H1 (cell line): ENCODE measurements around the gene SERPINB1. TPM values are rescaled to one million over a fixed set of nuclear protein-coding genes. Genes with fewer than 3 reads are reported as not detected.

ENCODE experiments used
- CTCF ChIA-PET: fragments of 300-600 bp; sonication (Branson Sonifier 250); formaldehyde crosslinking; loops from one replicate; lab custom pipeline; 2021; ENCODE audit not compliant: partially characterized antibody; lab: Charles Lee
- POLR2A ChIA-PET: fragments of 300-600 bp; sonication (Branson Sonifier 250); formaldehyde crosslinking; loops from one replicate; lab custom pipeline; 2021; ENCODE audit warnings: inconsistent platforms; ENCODE audit not compliant: partially characterized antibody; lab: Charles Lee
- DNase-seq, 2 experiments: peaks; one replicate each; pipeline versions ENCODE4 v3.0.0 to v3.0.0-alpha.2; 2010 to 2022; ENCODE audit warnings: low spot score in 2 of 2, low read depth in 1 of 2, mixed read lengths in 1 of 2
- FAIRE-seq: peaks from 2 replicates; lab custom pipeline; 2011; peaks lifted over from hg19 to GRCh38; lab: Jason Lieb, UNC
- H2AFZ ChIP-seq: 2 replicates; pipeline ENCODE4 v1.8.1; 2012; ENCODE audit warnings: low read length, inconsistent platforms
- H2AK5ac ChIP-seq: 2 replicates; pipeline ENCODE4 v1.6.1; 2013; ENCODE audit warnings: low read depth, low read length
- H2BK120ac ChIP-seq: replicated peaks from 2 replicates; pipeline ENCODE3; 2013; ENCODE audit warnings: low read depth, low read length, inconsistent platforms
- H2BK12ac ChIP-seq: 2 replicates; pipeline ENCODE4 v1.6.1; 2013; ENCODE audit warnings: low read depth, low read length
- H2BK15ac ChIP-seq: 2 replicates; pipeline ENCODE4 v1.6.1; 2013; ENCODE audit warnings: low read length
- H2BK20ac ChIP-seq: 2 replicates; pipeline ENCODE4 v1.6.1; 2013; ENCODE audit warnings: low read length
- H2BK5ac ChIP-seq: 2 replicates; pipeline ENCODE4 v1.6.1; 2013; ENCODE audit warnings: low read depth, low read length
- H3K14ac ChIP-seq: 2 replicates; pipeline ENCODE4 v1.6.1; 2013; ENCODE audit warnings: inconsistent platforms; ENCODE audit not compliant: insufficient read length
- H3K18ac ChIP-seq: 2 replicates; pipeline ENCODE4 v1.6.1; 2013; ENCODE audit warnings: low read length; ENCODE audit errors: extremely low read depth
- H3K23ac ChIP-seq: 2 replicates; pipeline ENCODE4 v1.6.1; 2013; ENCODE audit warnings: inconsistent platforms; ENCODE audit not compliant: insufficient read length
- H3K23me2 ChIP-seq: 2 replicates; pipeline ENCODE4 v1.6.1; 2013; ENCODE audit warnings: low read depth, low read length
- H3K27ac ChIP-seq: 2 replicates; pipeline ENCODE4 v1.6.1; 2011; ENCODE audit warnings: low read depth, low read length, inconsistent platforms
- H3K27me3 ChIP-seq, 4 experiments: replicated peaks in 1 of 4; 1 replicate in 1 of 4; 2 replicates in 3 of 4; pipeline versions ENCODE4 v1.6.1 to v1.8.1; 2011 to 2013; ENCODE audit warnings: low read length in 3 of 4, mild to moderate bottlenecking in 3 of 4, inconsistent platforms in 2 of 4, mixed read lengths in 2 of 4, moderate library complexity in 1 of 4; ENCODE audit not compliant: control insufficient read depth in 3 of 4, insufficient read depth in 3 of 4; ENCODE audit errors: extremely low read depth in 1 of 4
- H3K36me3 ChIP-seq, 4 experiments: 2 replicates each; pipeline versions ENCODE4 v1.6.1 to v1.8.1; 2011 to 2013; ENCODE audit warnings: mild to moderate bottlenecking in 4 of 4, low read length in 3 of 4, moderate library complexity in 2 of 4, control low read depth in 1 of 4, inconsistent platforms in 1 of 4; ENCODE audit not compliant: insufficient read depth in 4 of 4, control insufficient read depth in 2 of 4
- H3K4ac ChIP-seq: replicated peaks from 2 replicates; pipeline ENCODE3; 2013; ENCODE audit warnings: low read length, low read depth, mixed read lengths, inconsistent platforms; ENCODE audit not compliant: insufficient read length
- H3K4me1 ChIP-seq, 4 experiments: replicated peaks in 1 of 4; 1 replicate in 1 of 4; 2 replicates in 3 of 4; pipeline versions ENCODE4 v1.6.1 to v1.8.1; 2011 to 2013; ENCODE audit warnings: low read length in 3 of 4, inconsistent platforms in 2 of 4, mixed read lengths in 1 of 4; ENCODE audit not compliant: insufficient read depth in 4 of 4, control insufficient read depth in 3 of 4
- H3K4me2 ChIP-seq, 2 experiments: 2 replicates each; pipeline versions ENCODE4 v1.6.1 to v1.8.1; 2011 to 2013; ENCODE audit warnings: low read depth in 2 of 2, low read length in 2 of 2, control low read depth in 1 of 2, inconsistent platforms in 1 of 2, mild to moderate bottlenecking in 1 of 2; ENCODE audit not compliant: insufficient read depth in 1 of 2
- H3K4me3 ChIP-seq, 4 experiments: fragments of 200-600, 300-600 bp in 1 of 4; sonication (generic), shearing (Covaris generic), sonication (Bioruptor Twin) in 1 of 4; 2 replicates each; pipeline versions ENCODE4 v1.5.1 to v1.8.1; 2011 to 2016; ENCODE audit warnings: low read length in 4 of 4, low read depth in 3 of 4, control low read depth in 2 of 4, inconsistent platforms in 2 of 4, mild to moderate bottlenecking in 2 of 4, mixed read lengths in 1 of 4, moderate library complexity in 1 of 4; ENCODE audit not compliant: insufficient read depth in 2 of 4; ENCODE audit errors: extremely low read depth in 1 of 4
- H3K56ac ChIP-seq: replicated peaks from 2 replicates; pipeline ENCODE3; 2013; ENCODE audit warnings: low read depth, mild to moderate bottlenecking, mixed read lengths, low read length, inconsistent platforms; ENCODE audit not compliant: insufficient read length
- H3K79me1 ChIP-seq: 2 replicates; pipeline ENCODE4 v1.6.1; 2013; ENCODE audit warnings: low read depth, low read length, control low read depth
- H3K79me2 ChIP-seq, 2 experiments: 2 replicates each; pipeline versions ENCODE4 v1.6.1 to v1.8.1; 2012 to 2013; ENCODE audit warnings: low read length in 2 of 2, mild to moderate bottlenecking in 2 of 2, inconsistent platforms in 1 of 2; ENCODE audit not compliant: insufficient read depth in 2 of 2, control insufficient read depth in 1 of 2
- H3K9ac ChIP-seq, 4 experiments: replicated peaks in 1 of 4; 1 replicate in 1 of 4; 2 replicates in 3 of 4; pipeline versions ENCODE4 v1.6.1 to v1.8.1; 2011 to 2013; ENCODE audit warnings: low read depth in 3 of 4, low read length in 3 of 4, control low read depth in 2 of 4, mild to moderate bottlenecking in 2 of 4, moderate library complexity in 2 of 4, inconsistent platforms in 1 of 4; ENCODE audit errors: extremely low read depth in 1 of 4
- H3K9me3 ChIP-seq, 2 experiments: 2 replicates each; pipeline versions ENCODE4 v1.6.1 to v1.8.1; 2012 to 2013; ENCODE audit warnings: mild to moderate bottlenecking in 2 of 2, moderate library complexity in 2 of 2, control low read depth in 1 of 2, inconsistent platforms in 1 of 2, low read depth in 1 of 2, low read length in 1 of 2, mixed read lengths in 1 of 2; ENCODE audit not compliant: insufficient read depth in 2 of 2
- H4K20me1 ChIP-seq, 2 experiments: replicated peaks in 1 of 2; 2 replicates each; pipeline versions ENCODE3 to v1.8.1; 2011 to 2013; ENCODE audit warnings: inconsistent platforms in 2 of 2, low read length in 2 of 2, mild to moderate bottlenecking in 1 of 2; ENCODE audit not compliant: insufficient read depth in 2 of 2, control insufficient read depth in 1 of 2
- H4K5ac ChIP-seq: 2 replicates; pipeline ENCODE4 v1.6.1; 2013; ENCODE audit warnings: low read length, low read depth, mixed read lengths, inconsistent platforms; ENCODE audit not compliant: insufficient read length
- H4K8ac ChIP-seq: 2 replicates; pipeline ENCODE4 v1.8.0; 2013; ENCODE audit warnings: mild to moderate bottlenecking, moderate library complexity, low read length, inconsistent platforms; ENCODE audit not compliant: insufficient read depth; ENCODE audit errors: extremely low read depth
- H4K91ac ChIP-seq: replicated peaks from 2 replicates; pipeline ENCODE3; 2013; ENCODE audit warnings: low read length, mixed read lengths, inconsistent platforms; ENCODE audit not compliant: insufficient read length
- BACH1 ChIP-seq: IDR thresholded peaks from 2 replicates; pipeline ENCODE4 v1.6.1; 2012; ENCODE audit warnings: low read length, improper control_type of control experiment
- CBX5 ChIP-seq: fragments of 300-800, 300-1000 bp; sonication (generic); IDR thresholded peaks from 2 replicates; pipeline ENCODE4 v1.7.1; 2016; ENCODE audit warnings: antibody characterized with exemption, low read length, low read depth
- EP300 ChIP-seq, 2 experiments: IDR thresholded peaks; 1 replicate in 1 of 2; 2 replicates in 1 of 2; pipeline ENCODE4 v1.6.1; 2011 to 2012; ENCODE audit warnings: low read depth in 2 of 2, low read length in 2 of 2, mild to moderate bottlenecking in 2 of 2, borderline replicate concordance in 1 of 2, inconsistent platforms in 1 of 2, moderate library complexity in 1 of 2
- FOSL1 ChIP-seq: IDR thresholded peaks from 2 replicates; pipeline ENCODE4 v1.6.1; 2011; ENCODE audit warnings: mild to moderate bottlenecking, low read depth, low read length, moderate library complexity; ENCODE audit not compliant: insufficient read depth
- POU5F1 ChIP-seq: IDR thresholded peaks from 2 replicates; pipeline ENCODE4 v1.6.1; 2011; ENCODE audit warnings: low read depth, mild to moderate bottlenecking, low read length, moderate library complexity
- TBP ChIP-seq: IDR thresholded peaks from 2 replicates; pipeline ENCODE4 v1.6.1; 2011; ENCODE audit warnings: low read depth, low read length, improper control_type of control experiment
- WGBS, 2 experiments: shearing (Covaris generic) in 1 of 2; methylation state at CpG; one replicate each; pipeline versions ENCODE4 v1.1.6 to v1.1.7; 2013 to 2015; ENCODE audit warnings: low lambda C conversion rate in 2 of 2, mixed read lengths in 2 of 2, inconsistent platforms in 1 of 2, low coverage in 1 of 2, missing lambda C conversion rate in 1 of 2; ENCODE audit not compliant: insufficient replicate concordance in 2 of 2, insufficient coverage in 1 of 2, insufficient read length in 1 of 2; ENCODE audit errors: extremely low coverage in 1 of 2, missing lambda C conversion rate in 1 of 2; 5-methylcytosine and 5-hydroxymethylcytosine counted together
- polyA plus RNA-seq, 7 experiments: library from polyadenylated mRNA; depleted of rRNA in 3 of 7; stranded (reverse) in 5 of 7; unstranded in 2 of 7; fragments of >200 nt in 5 of 7; fragments of 200-250 nt in 2 of 7; gene quantifications; 1 replicate in 5 of 7; 2 replicates in 1 of 7; 4 replicates in 1 of 7; pipeline versions ENCODE4 v1.2.1 to v1.2.3, GENCODE V29; 2011 to 2013; ENCODE audit warnings: missing spikeins in 2 of 7, mixed read lengths in 2 of 7
- total RNA-seq: library from RNA; stranded (reverse); fragmentation: NEBNext Ultra II Directional; extraction: Animal tissue kit (Norgen Biotek cat#: 25700); gene quantifications from 2 replicates; pipeline ENCODE4 v1.2.1, GENCODE V29; 2021
- TF ChIP-seq, protein P1 (sequence below): IDR thresholded peaks from 2 replicates; pipeline ENCODE4 v1.6.1; 2011; ENCODE audit warnings: low read length, improper control_type of control experiment

Gene SERPINB1
- total and polyA plus RNA-seq, 2 of the 8 experiments (the other 6 are each of a cell fraction or from before 2014, with no cell fraction given), result 8.1 to 17.3 TPM

DNA sequence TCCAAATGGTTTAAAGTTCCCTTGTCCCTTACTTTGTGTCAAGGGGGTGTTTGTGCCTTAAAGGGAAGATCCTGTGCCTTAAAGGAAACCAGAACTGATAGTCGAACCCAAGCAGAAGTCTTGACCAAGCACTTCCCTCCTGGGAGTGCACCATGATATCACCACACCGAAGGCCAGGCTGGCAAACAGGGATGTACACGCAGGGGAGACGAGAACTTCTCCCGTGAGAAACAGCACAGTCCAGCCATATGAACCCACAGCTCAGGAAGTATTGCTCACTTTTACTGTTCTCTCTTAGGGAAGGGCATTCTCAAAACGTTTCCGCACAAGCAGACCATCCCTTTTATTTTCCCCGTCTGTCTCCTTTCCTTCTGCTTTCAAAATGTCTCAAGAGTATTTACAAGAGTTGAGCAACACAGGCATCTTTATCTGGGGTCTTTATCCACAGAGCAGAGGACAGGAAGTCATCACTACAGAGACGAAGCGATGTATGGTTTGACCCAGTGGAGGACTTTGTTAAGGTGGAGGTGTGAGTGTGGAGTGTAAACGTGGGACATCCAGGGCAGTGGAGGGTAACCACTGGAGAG is 12.8 kb upstream of the SERPINB1 start:
- H2BK120ac ChIP-seq, result no peak overlapping the region
- H3K14ac ChIP-seq, result no peak overlapping the region
- H3K23me2 ChIP-seq, result peaks cover 4% of the 10 kb centered on the region; the same call in 1 of the 2 replicates
- H3K9me3 ChIP-seq, result no peaks in the 10 kb centered on the region
- H3K79me1 ChIP-seq, result no peaks in the 10 kb centered on the region
- no peak for DNase-seq
- H4K91ac ChIP-seq, result peak overlapping the region; percentile 13
- H3K4me3 ChIP-seq, result no peak overlapping the region
- H3K27me3 ChIP-seq, result no peaks in the 10 kb centered on the region
- H3K27ac ChIP-seq, result peak overlapping the region; percentile 13; the same call in 1 of the 2 replicates
- no peaks in the 10 kb centered on the region for H4K20me1 ChIP-seq
- peak overlapping the region in 1 of 2 experiments; percentile 70; a peak in 1 of 4 replicates for H3K4me2 ChIP-seq
- peak overlapping the region; percentile 61; the same call in 1 of the 2 replicates for H2BK5ac ChIP-seq
- ChIA-PET POLR2A (interaction anchor here (0.8 to 3.6 kb wide), 5 partner anchors 8 to 209 kb away, joined by 3 to 18 read pairs (median 3); no protein-coding TSS in a partner anchor), CTCF (interaction anchor here (0.8 to 3.3 kb wide), 12 partner anchors 9 to 121 kb away, joined by 3 to 27 read pairs (median 4); partner anchors contain the start of gene SERPINB1)
- peak overlapping the region; percentile 98 for H2BK20ac ChIP-seq
- H2BK12ac ChIP-seq, result peak overlapping the region; percentile 98
- peak overlapping the region; percentile 82; the same call in 1 of the 2 replicates for H3K18ac ChIP-seq
- peak overlapping the region; percentile 20; the same call in 1 of the 2 replicates for H2AK5ac ChIP-seq
- no peaks in the 10 kb centered on the region for H3K36me3 ChIP-seq
- H2AFZ ChIP-seq, result peak overlapping the region; percentile 45; the same call in 1 of the 2 replicates
- H4K5ac ChIP-seq, result no peak overlapping the region
- WGBS, 2 experiments, result 83% methylated on average over 11 of the region's 11 CpGs; no CpG with 5 or more reads in 1 of the 2 experiments
- H3K4ac ChIP-seq, result no peak overlapping the region
- H3K4me1 ChIP-seq, result peaks cover 0 to 18% (median 9%) of the 10 kb centered on the region in 4 experiments
- H3K56ac ChIP-seq, result no peak overlapping the region
- TF ChIP-seq EP300 (IDR thresholded peaks at IDR 0.05; ENCODE audit: borderline replicate concordance in 1 of 2, low read depth in 2 of 2, low read length in 2 of 2), result no peak
- no peak for TF ChIP-seq BACH1
- no peak for TF ChIP-seq CBX5
- TF ChIP-seq TBP, result no peak
- TF ChIP-seq, protein P1, sequence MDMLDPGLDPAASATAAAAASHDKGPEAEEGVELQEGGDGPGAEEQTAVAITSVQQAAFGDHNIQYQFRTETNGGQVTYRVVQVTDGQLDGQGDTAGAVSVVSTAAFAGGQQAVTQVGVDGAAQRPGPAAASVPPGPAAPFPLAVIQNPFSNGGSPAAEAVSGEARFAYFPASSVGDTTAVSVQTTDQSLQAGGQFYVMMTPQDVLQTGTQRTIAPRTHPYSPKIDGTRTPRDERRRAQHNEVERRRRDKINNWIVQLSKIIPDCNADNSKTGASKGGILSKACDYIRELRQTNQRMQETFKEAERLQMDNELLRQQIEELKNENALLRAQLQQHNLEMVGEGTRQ, result no peak
- TF ChIP-seq FOSL1, result no peak
- no peak for TF ChIP-seq POU5F1
- no peak overlapping the region for H3K23ac ChIP-seq
- no peaks in the 10 kb centered on the region for H3K79me2 ChIP-seq
- H2BK15ac ChIP-seq, result no peak overlapping the region
- H3K9ac ChIP-seq, result no peak overlapping the region
- no peak for FAIRE-seq
- no peak overlapping the region for H4K8ac ChIP-seq
